Measurements from ENCODE around the gene SIDT2. TPM values are rescaled to one million over a fixed set of nuclear protein-coding genes. Genes with fewer than 3 reads are reported as not detected.

The SIDT2 gene
- total and polyA plus RNA-seq, 2 of the 8 experiments (the other 6 are each of a cell fraction or from before 2014, with no cell fraction given) = 18.5 to 21.1 TPM

DNA sequence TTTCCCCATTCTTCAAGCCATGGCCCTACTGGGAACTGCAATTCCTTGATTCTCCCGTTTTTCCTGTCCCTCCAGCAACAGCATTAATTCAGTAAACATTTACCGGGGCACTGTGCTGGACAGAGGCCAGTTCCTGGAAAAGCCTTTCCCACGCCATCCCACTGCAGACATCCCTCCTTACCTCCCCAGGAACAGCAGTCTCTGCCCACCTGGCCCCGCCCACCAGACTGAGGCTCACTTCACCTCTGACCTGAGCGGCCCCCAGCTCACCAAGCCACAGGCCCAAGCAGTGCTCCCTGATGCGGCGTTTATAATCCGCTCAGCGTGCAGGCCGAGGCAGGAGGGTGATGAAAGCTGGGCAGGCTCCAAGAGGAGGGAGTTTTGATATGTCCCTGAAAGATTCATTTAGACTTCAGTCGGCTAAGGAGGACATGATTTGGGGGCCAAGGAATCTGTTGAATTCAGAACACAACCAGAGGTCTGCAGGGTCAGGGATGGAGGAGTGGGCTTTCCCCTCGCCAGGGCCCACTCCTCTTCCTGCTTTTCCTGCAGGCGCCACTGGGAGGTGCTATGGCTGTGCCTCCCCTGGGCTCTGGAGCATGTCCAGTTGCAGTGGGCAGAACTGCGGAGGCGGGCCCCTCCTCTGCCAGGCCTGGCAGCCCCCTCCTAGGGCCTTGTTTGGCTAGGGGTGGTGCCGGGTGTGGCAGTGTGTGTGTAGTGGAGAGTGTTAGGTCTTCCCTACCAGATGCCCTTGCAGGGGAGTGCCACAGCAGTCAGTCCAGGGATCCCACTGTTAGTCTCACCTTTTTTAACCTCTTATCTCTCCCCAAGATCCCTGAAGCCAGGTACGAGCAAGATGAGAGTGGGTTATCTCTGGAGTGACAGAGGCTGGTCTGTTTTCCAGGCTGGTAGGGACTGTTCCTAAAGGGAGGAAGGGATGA lies 19.2 kb downstream of the SIDT2 start (continued):
- TF ChIP-seq, protein P1, sequence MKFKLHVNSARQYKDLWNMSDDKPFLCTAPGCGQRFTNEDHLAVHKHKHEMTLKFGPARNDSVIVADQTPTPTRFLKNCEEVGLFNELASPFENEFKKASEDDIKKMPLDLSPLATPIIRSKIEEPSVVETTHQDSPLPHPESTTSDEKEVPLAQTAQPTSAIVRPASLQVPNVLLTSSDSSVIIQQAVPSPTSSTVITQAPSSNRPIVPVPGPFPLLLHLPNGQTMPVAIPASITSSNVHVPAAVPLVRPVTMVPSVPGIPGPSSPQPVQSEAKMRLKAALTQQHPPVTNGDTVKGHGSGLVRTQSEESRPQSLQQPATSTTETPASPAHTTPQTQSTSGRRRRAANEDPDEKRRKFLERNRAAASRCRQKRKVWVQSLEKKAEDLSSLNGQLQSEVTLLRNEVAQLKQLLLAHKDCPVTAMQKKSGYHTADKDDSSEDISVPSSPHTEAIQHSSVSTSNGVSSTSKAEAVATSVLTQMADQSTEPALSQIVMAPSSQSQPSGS (IDR thresholded peaks at IDR 0.05; ENCODE audit: low read length) = 0 out of 2 replicates have a peak, but pooled peaks have one; percentile 60
- TF ChIP-seq ASH2L (IDR thresholded peaks at IDR 0.05; ENCODE audit: low read length) (no peak), FOSL1 (IDR thresholded peaks at IDR 0.05; ENCODE audit: insufficient read depth, low read depth, low read length) (no peak), KDM5A (IDR thresholded peaks at IDR 0.05; ENCODE audit: low read length) (no peak), TAF1 (IDR thresholded peaks at IDR 0.05; ENCODE audit: low read depth, low read length) (no peak), TCF12 (IDR thresholded peaks at IDR 0.05; ENCODE audit: low read depth, low read length) (no peak), RBBP5 (IDR thresholded peaks at IDR 0.05; ENCODE audit: borderline replicate concordance, low read depth, low read length) (no peak), BCL11A (IDR thresholded peaks at IDR 0.05; ENCODE audit: low read depth in 2 of 2, low read length in 2 of 2) (no peak), TAF7 (optimal IDR thresholded peaks at IDR 0.05; ENCODE audit: borderline replicate concordance, low read depth, low read length) (no peak), RFX5 (IDR thresholded peaks at IDR 0.05; ENCODE audit: borderline replicate concordance, low read depth, low read length) (no peak), CREB1 (IDR thresholded peaks at IDR 0.05) (no peak), SRF (IDR thresholded peaks at IDR 0.05; ENCODE audit: low read depth, low read length) (no peak), SIRT6 (IDR thresholded peaks at IDR 0.05; ENCODE audit: low read length) (no peak), SIX5 (IDR thresholded peaks at IDR 0.05; ENCODE audit: low read depth, low read length) (no peak), RAD21 (IDR thresholded peaks at IDR 0.05 in 1 of 2, conservative IDR thresholded peaks at IDR 0.05 in 1 of 2; ENCODE audit: low read depth in 2 of 2, low read length in 2 of 2) (peak; percentile 57 to 65), GTF2F1 (IDR thresholded peaks at IDR 0.05; ENCODE audit: borderline replicate concordance, low read depth, low read length) (no peak), RNF2 (IDR thresholded peaks at IDR 0.05; ENCODE audit: borderline replicate concordance, low read depth, low read length, missing control alignments, poor library complexity, severe bottlenecking) (no peak), EGR1 (IDR thresholded peaks at IDR 0.05; ENCODE audit: borderline replicate concordance, low read depth, low read length) (peak; percentile 51; the same call in 1 of the 2 replicates)
- TF ChIP-seq, protein P2, sequence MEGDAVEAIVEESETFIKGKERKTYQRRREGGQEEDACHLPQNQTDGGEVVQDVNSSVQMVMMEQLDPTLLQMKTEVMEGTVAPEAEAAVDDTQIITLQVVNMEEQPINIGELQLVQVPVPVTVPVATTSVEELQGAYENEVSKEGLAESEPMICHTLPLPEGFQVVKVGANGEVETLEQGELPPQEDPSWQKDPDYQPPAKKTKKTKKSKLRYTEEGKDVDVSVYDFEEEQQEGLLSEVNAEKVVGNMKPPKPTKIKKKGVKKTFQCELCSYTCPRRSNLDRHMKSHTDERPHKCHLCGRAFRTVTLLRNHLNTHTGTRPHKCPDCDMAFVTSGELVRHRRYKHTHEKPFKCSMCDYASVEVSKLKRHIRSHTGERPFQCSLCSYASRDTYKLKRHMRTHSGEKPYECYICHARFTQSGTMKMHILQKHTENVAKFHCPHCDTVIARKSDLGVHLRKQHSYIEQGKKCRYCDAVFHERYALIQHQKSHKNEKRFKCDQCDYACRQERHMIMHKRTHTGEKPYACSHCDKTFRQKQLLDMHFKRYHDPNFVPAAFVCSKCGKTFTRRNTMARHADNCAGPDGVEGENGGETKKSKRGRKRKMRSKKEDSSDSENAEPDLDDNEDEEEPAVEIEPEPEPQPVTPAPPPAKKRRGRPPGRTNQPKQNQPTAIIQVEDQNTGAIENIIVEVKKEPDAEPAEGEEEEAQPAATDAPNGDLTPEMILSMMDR (IDR thresholded peaks at IDR 0.05; ENCODE audit: control extremely low read depth in 1 of 3, insufficient read depth in 1 of 3, low read depth in 1 of 3, low read length in 3 of 3) = peak; percentile 80 to 95 (median 89)

Data from H1 (cell line).